Vagina (tissue), 2 donors: ENCODE data around the gene ZNRF1.

Experiments
- CTCF ChIP-seq, 3 experiments: fragments of 450-650 bp in 2 of 3; fragments of 200-600 bp in 1 of 3; sonication (generic) in 1 of 3; IDR thresholded peaks; one replicate each; pipeline ENCODE4 v1.5.1; 2017 to 2019; ENCODE audit warnings: antibody characterized with exemption in 3 of 3, mild to moderate bottlenecking in 2 of 3, moderate library complexity in 2 of 3
- POLR2A ChIP-seq, 2 donors: fragments of 450-650 bp; IDR thresholded peaks; one replicate each; pipeline ENCODE4 v1.6.1; 2017; ENCODE audit warnings: antibody characterized with exemption in 2 of 2, mild to moderate bottlenecking in 2 of 2, moderate library complexity in 2 of 2
- POLR2AphosphoS5 ChIP-seq, 2 donors: sonication (generic); formaldehyde crosslinking; IDR thresholded peaks; one replicate each; pipeline ENCODE4 v1.9.0; 2017; ENCODE audit warnings: antibody characterized with exemption in 2 of 2, mild to moderate bottlenecking in 2 of 2, low read depth in 1 of 2; ENCODE audit not compliant: insufficient read depth in 1 of 2

- TF ChIP-seq POLR2A (IDR thresholded peaks at IDR 0.05) (no peak), CTCF (IDR thresholded peaks at IDR 0.05) (no peak), POLR2AphosphoS5 (IDR thresholded peaks at IDR 0.05; ENCODE audit: insufficient read depth in 1 of 2, low read depth in 1 of 2) (no peak)
Observed at GRCh38 chr16:75088934-75089333, 90.1 kb downstream of the ZNRF1 start.
